KMS-11 (cell line): ENCODE results near the gene TENM4.

Experiments
- H2AFZ ChIP-seq: fragments of 200-600 bp; sonication (generic); 2 replicates; pipeline ENCODE4 v1.6.1; 2016; ENCODE audit warnings: antibody characterized with exemption, mixed run types, low read depth
- H3K27ac ChIP-seq: fragments of 200-600 bp; sonication (generic); 2 replicates; pipeline ENCODE4 v1.6.1; 2016; ENCODE audit warnings: mild to moderate bottlenecking, mixed run types
- H3K27me3 ChIP-seq: fragments of 200-600 bp; sonication (generic); 2 replicates; pipeline ENCODE4 v1.6.1; 2017; ENCODE audit warnings: mild to moderate bottlenecking, low read depth, mixed run types, moderate library complexity; ENCODE audit not compliant: insufficient read depth
- H3K36me3 ChIP-seq: fragments of 200-600 bp; sonication (generic); 2 replicates; pipeline ENCODE4 v1.6.1; 2017; ENCODE audit warnings: mild to moderate bottlenecking, mixed run types; ENCODE audit not compliant: insufficient read depth
- H3K4me1 ChIP-seq: fragments of 200-600 bp; sonication (generic); 2 replicates; pipeline ENCODE4 v1.6.1; 2016; ENCODE audit warnings: mild to moderate bottlenecking, low read depth, mixed run types; ENCODE audit not compliant: poor library complexity, severe bottlenecking
- H3K4me2 ChIP-seq: fragments of 200-600 bp; sonication (generic); 2 replicates; pipeline ENCODE4 v1.7.0; 2016; ENCODE audit warnings: mild to moderate bottlenecking, mixed run types
- H3K4me3 ChIP-seq: fragments of 200-600 bp; sonication (generic); IDR thresholded peaks from 2 replicates; pipeline ENCODE4 v1.6.1; 2017; ENCODE audit warnings: low read depth, low read length, mixed read lengths; ENCODE audit not compliant: insufficient read depth
- H3K79me2 ChIP-seq: fragments of 200-600 bp; sonication (generic); 2 replicates; pipeline ENCODE4 v1.6.1; 2016; ENCODE audit warnings: low read depth, mixed run types; ENCODE audit not compliant: insufficient read depth
- H3K9ac ChIP-seq: fragments of 200-600 bp; sonication (generic); 2 replicates; pipeline ENCODE4 v1.6.1; 2016; ENCODE audit warnings: mild to moderate bottlenecking, mixed run types
- H4K20me1 ChIP-seq: fragments of 200-600 bp; sonication (generic); 2 replicates; pipeline ENCODE4 v1.6.1; 2016; ENCODE audit warnings: mild to moderate bottlenecking, mixed run types; ENCODE audit not compliant: insufficient read depth
- TF ChIP-seq, protein P1 (sequence below): fragments of 200-600 bp; sonication (generic); conservative IDR thresholded peaks from 2 replicates; pipeline ENCODE4 v1.6.1; 2017; ENCODE audit warnings: low read depth, mild to moderate bottlenecking, antibody characterized with exemption, low read length, moderate library complexity, mixed read lengths

The TENM4 gene

DNA sequence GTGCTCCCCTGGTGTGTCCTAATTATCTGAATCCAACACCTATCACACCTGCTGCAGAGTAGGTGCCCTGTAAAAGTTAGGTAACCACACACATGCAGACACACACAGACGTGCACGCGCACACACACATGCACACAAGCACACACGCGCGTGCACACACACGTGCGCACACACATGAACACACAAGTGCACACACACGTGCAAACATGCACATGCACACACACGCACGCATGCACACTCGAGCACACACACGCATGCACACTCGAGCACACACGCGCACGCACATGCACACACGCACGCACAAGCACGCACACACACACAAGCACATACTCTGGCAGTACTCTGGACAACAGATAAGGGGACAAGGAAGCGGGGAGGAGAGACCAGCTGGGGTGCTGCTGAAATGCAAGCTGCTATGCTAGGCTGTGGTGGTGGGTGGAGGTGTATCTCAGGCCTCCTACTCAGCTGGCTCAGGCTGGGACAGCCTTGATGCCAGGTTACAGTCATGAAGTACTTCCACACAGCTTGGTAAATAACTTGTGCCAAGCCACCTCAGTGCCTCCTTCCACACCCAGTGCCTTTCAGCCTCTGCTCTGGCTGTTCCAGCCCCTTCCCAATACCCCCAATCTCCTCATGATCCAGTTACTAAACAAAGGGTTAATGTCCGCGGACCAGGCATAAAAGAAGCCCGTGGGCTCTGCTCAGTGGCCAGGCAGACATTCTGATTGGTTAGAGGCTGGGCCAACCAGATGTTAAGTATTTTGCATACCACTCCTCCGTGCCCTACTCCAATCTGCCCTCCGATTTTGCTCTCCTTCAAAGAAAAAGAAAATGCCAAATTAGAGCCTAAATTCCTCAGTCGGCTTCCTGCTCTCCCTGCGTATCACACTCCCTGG lies 374.1 kb downstream of the TENM4 start:
- TF ChIP-seq, protein P1, sequence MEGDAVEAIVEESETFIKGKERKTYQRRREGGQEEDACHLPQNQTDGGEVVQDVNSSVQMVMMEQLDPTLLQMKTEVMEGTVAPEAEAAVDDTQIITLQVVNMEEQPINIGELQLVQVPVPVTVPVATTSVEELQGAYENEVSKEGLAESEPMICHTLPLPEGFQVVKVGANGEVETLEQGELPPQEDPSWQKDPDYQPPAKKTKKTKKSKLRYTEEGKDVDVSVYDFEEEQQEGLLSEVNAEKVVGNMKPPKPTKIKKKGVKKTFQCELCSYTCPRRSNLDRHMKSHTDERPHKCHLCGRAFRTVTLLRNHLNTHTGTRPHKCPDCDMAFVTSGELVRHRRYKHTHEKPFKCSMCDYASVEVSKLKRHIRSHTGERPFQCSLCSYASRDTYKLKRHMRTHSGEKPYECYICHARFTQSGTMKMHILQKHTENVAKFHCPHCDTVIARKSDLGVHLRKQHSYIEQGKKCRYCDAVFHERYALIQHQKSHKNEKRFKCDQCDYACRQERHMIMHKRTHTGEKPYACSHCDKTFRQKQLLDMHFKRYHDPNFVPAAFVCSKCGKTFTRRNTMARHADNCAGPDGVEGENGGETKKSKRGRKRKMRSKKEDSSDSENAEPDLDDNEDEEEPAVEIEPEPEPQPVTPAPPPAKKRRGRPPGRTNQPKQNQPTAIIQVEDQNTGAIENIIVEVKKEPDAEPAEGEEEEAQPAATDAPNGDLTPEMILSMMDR: no peak
- H3K27ac ChIP-seq: no peak overlapping the region
- H4K20me1 ChIP-seq: no peaks in the 10 kb centered on the region
- H3K4me1 ChIP-seq: no peaks in the 10 kb centered on the region
- no peak overlapping the region for H3K9ac ChIP-seq
- H3K36me3 ChIP-seq: no peaks in the 10 kb centered on the region
- H2AFZ ChIP-seq: no peak overlapping the region
- no peak overlapping the region for H3K4me3 ChIP-seq
- H3K4me2 ChIP-seq: no peak overlapping the region
- H3K79me2 ChIP-seq: no peaks in the 10 kb centered on the region
- H3K27me3 ChIP-seq: no peaks in the 10 kb centered on the region

DNA sequence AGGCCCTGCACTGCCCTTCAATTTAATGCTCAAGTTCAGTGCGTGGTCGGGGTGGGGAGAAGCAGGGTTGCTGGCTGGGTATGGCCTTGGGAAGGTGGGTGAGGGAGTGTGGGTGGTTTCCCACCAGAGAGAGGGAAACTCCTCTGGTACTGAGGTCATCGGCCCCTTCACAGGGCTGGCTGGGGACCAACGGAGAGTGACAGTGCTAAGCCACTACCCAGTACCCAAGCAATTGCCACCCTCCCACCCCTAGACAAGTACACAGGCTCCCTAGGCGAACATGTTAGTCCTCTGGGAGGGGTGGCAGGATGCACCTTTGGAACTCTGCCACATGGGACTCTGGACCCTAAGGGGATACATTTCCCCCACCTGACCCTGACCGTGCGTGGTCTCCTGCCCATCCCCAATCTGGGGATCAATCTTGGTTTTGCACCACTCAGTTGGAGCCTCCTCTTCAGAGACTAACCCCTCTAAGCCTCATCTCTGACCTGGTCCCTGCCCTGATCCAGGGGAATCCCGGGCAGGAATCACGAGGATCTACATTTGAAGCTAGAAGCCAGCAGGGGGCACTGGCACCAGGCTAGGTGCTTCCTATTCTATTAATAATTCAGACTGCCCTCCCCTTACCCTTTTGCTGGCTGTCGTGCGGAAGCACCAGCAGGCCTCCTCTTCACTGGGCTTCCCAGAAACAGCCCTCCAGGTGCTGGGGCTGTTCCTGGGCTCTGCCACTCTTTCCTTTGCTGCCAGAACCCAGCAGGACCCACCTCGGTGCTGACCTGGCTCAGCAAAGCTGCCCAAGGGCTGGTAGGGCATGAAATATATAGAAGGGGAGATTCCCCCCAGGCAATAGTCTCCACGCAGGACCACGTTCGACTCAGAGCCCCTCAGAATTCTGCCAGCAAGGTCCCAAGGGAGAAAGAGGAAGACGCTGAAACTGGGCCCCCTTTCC lies 377.7 kb downstream of the TENM4 start:
- Histone ChIP-seq H3K4me2 (no peak overlapping the region), H3K27ac (no peak overlapping the region)

DNA sequence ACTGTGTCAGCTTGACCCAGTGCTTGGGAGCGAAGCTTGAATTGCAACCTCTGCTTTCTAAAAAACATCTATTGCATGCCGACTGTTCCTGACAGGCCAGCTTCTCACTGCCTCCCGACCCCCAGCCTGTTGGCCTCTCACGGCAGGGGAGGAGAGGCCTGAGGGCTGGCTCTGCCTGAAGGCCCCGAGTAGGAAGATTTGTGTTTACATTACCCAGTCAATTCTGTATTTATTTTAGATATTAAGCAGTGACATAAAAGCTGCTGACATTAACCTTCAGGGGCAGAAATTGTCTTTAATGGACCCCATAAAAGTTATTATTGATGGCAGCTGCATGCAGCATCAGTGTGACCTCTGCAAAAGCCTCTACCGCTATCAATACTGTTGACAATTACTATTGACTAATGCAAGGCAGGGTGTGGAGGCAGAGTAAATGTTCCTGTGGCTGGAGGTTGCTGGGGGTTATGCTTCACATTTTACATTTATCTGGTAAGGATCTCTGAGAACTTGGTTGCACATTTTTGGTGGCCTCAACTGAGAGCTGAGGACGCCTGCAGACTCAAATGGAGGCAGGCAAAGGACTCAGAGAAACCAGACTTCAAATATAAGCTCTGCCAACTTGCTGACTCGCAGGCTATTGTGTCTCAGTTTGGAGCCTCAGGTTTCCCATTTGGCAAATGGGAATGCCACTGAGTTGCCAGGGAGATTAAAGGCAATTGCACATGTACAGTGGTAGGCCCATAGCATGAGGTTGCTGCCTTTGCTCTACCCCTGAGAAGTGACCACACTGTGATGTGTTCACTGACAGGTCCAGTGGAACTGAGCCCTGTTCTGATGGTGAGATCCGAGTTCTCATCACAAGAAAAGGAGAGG lies 380.5 kb downstream of the TENM4 start:
- no peak overlapping the region for H3K27ac ChIP-seq
- no peak overlapping the region for H3K4me2 ChIP-seq

More for the DNA sequence above, 377.7 kb downstream of the TENM4 start:
- Histone ChIP-seq H4K20me1 (no peaks in the 10 kb centered on the region), H3K4me1 (no peaks in the 10 kb centered on the region), H3K4me3 (no peak overlapping the region), H3K79me2 (no peaks in the 10 kb centered on the region), H2AFZ (no peak overlapping the region), H3K9ac (no peak overlapping the region), H3K36me3 (no peaks in the 10 kb centered on the region), H3K27me3 (no peaks in the 10 kb centered on the region)
- TF ChIP-seq, protein P1: peak; percentile 22; the same call in 1 of the 2 replicates

More for the DNA sequence above, 380.5 kb downstream of the TENM4 start:
- no peaks in the 10 kb centered on the region for H3K4me1 ChIP-seq
- no peak overlapping the region for H3K9ac ChIP-seq
- H4K20me1 ChIP-seq: no peaks in the 10 kb centered on the region
- H3K79me2 ChIP-seq: no peaks in the 10 kb centered on the region
- no peaks in the 10 kb centered on the region for H3K27me3 ChIP-seq
- H3K4me3 ChIP-seq: no peak overlapping the region
- TF ChIP-seq, protein P1: no peak
- no peak overlapping the region for H2AFZ ChIP-seq
- H3K36me3 ChIP-seq: no peaks in the 10 kb centered on the region
